ENCODE results near the gene GPR17. TPM values are rescaled to one million over a fixed set of nuclear protein-coding genes. Genes with fewer than 3 reads are reported as not detected.

The GPR17 gene, protein sequence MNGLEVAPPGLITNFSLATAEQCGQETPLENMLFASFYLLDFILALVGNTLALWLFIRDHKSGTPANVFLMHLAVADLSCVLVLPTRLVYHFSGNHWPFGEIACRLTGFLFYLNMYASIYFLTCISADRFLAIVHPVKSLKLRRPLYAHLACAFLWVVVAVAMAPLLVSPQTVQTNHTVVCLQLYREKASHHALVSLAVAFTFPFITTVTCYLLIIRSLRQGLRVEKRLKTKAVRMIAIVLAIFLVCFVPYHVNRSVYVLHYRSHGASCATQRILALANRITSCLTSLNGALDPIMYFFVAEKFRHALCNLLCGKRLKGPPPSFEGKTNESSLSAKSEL
- 6.4 and 7.7 TPM in 2 replicates for total RNA-seq
- long read RNA-seq, partial matches to known transcripts, result 0 of 4 reads
- long read RNA-seq, other reads (novel, unspliced or antisense), result 2 of 4 reads

DNA sequence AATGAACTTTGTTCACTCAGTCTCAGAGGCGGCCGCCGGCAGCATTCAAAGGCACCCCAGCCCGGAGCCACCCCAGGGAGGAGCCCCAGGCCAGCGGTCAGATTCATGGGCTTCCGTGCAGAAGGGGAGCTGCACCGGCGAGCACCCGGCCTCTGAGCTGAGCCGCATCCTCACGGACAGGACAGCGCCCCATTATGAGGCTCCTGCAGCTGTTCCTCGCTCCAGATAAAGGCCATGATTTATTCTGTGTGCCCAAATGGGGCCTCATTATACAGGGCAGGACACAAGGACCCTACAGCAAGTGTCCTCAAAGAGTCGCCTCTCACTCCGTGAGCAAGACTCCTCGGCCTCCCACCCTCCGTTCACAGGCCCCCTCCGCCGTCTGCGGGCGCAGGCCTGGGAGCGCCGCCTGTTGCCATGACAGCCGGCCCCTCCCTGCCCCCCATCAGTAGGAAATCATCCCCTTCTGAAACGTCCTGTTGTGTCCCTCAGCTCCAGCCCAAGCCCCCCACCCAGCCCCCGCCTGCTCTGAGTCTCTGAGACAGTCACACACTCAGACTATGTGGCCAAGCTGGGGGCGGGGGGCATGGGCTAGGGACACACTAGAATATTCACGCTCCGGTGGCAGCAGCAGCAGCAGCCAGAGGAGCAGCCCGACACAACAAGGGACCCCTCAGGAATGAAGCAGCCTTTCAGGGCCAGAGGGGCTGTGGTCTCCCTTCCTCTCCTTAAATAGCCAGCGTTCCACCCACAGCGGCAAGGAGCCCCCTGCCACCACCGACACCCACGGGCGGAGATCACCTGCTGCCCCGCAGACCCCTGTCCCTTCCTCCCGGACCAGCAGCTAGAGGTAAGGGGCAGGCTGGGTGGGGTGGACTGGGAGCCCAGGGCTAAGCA lies at the start of gene GPR17:
TSS of gene GPR17 (plus strand) at position 759 of the 897 bp plus-strand sequence. CDS start 4,583 bp downstream, outside the sequence.
- Mint-ChIP-seq H3K4me3 (peak within 1 kb of the TSS; percentile 75), H3K27ac (ENCODE audit: unreplicated experiment) (peak within 1 kb of the TSS; percentile 71), H3K36me3 (ENCODE audit: low read depth) (no peaks in the 10 kb centered on the region), H3K27me3 (ENCODE audit: low read depth) (no peaks in the 10 kb centered on the region), H3K4me1 (peaks cover 51% of the 10 kb centered on the region), H3K9me3 (no peaks in the 10 kb centered on the region)
- no peak for TF ChIP-seq CTCF (conservative IDR thresholded peaks at IDR 0.05)
- DNase-seq (ENCODE audit: low read depth, low spot score), result no peak

DNA sequence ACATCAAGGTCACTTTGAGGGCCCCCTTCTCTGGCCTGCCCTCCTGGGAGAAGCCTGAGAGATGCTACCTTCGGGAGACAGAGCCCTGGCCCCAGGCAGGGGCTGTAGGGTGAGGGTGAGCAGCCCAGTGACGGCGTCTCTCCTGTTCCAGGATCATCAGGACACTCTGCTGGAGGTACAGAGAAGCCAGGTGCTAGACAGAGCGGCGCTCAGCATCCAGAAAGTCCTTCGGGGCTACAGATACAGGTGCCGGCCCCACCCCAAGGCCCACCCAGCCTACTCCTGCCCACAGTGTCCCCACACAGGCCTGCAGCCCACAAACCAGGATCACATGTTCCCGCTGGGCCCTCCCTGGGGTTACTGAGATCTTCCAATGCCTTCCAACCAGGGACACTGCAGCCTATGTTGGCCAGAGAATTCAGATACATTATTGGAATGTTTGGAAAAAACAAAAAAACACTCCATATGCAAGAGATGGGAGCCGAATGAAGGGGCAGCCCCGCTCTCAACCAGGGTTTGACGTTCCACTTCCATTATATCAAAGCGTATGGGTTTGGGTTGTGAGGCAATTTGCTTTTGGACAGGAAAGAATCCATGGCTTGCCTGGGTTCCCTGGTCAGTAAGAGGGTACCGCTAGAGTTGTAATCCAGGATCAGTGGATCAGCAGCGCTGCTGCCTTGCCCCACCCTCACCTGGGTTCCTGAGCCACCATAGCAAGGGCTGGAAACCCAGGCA lies 49.5 kb upstream of the GPR17 start:
- TF ChIP-seq CTCF (conservative IDR thresholded peaks at IDR 0.05), result no peak
- DNase-seq (ENCODE audit: low read depth, low spot score), result no peak

DNA sequence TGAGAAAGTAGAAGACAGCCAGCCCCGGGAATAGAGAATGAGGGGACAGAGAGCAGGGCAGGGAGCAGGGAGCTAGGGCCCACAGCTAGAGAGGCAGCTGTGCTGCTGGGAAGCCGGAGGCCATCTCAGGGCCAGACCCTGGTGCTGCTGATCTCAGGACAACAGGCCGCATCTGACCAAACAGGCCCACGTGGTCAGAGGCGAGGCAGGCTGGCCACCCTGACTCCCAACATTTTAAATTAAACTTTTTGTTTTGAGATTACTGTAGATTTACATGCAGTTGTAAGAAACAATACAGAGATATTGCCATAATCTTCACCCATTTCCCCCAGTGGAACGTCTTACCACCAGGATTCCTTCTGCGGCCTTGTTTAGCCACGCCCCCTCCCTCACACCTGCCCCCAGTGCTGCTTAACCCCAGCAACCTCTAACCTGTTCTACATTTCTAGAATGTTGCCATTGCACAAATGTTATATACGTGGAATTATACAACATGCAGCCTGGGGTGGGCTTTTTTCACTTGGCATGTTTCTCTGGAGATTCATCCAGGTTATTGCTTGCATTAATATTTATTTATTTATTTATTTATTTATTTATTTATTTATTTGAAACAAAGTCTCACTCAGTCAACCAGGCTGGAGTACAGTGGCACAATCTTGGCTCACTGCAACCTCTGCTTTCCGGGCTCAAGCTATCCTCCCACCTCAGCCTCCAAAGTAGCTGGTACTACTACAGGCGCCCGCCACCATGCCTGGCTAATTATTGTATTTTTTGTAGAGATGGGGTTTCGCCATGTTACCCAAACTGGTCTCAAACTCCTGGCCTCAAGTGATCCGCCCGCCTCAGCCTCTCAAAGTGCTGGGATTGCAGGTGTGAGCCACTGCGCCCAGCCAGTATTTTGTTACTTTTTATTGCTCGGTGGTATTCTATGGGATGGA lies 48.6 kb upstream of the GPR17 start:
- no peak for TF ChIP-seq CTCF (conservative IDR thresholded peaks at IDR 0.05)
- Mint-ChIP-seq H3K27me3 (ENCODE audit: low read depth) (no peaks in the 10 kb centered on the region), H3K27ac (ENCODE audit: unreplicated experiment) (no peak overlapping the region), H3K36me3 (ENCODE audit: low read depth) (no peaks in the 10 kb centered on the region), H3K4me1 (no peaks in the 10 kb centered on the region), H3K9me3 (peaks cover 6% of the 10 kb centered on the region), H3K4me3 (no peak overlapping the region)
- no peak for DNase-seq (ENCODE audit: low read depth, low spot score)

More for the DNA sequence above, 49.5 kb upstream of the GPR17 start:
- H3K27ac Mint-ChIP-seq (ENCODE audit: unreplicated experiment), result no peak overlapping the region
- H3K4me3 Mint-ChIP-seq, result no peak overlapping the region
- H3K27me3 Mint-ChIP-seq (ENCODE audit: low read depth), result no peaks in the 10 kb centered on the region
- no peaks in the 10 kb centered on the region for H3K36me3 Mint-ChIP-seq (ENCODE audit: low read depth)
- H3K9me3 Mint-ChIP-seq, result peaks cover 3% of the 10 kb centered on the region
- H3K4me1 Mint-ChIP-seq, result no peaks in the 10 kb centered on the region

- Mint-ChIP-seq H3K27ac (ENCODE audit: unreplicated experiment) (no peak overlapping the region), H3K4me3 (no peak overlapping the region), H3K36me3 (ENCODE audit: low read depth) (peaks cover under 1% of the 10 kb centered on the region), H3K4me1 (no peaks in the 10 kb centered on the region), H3K27me3 (ENCODE audit: low read depth) (no peaks in the 10 kb centered on the region), H3K9me3 (peaks cover 7% of the 10 kb centered on the region)
- no peak for TF ChIP-seq CTCF (conservative IDR thresholded peaks at IDR 0.05)
- DNase-seq (ENCODE audit: low read depth, low spot score), result no peak
These were observed 48.0 kb upstream of the GPR17 start for GRCh38 chr2:127597984-127598380.
